ENCODE data around the gene PRR7. TPM values are rescaled to one million over a fixed set of nuclear protein-coding genes. Genes with fewer than 3 reads are reported as not detected.

PRR7 gene
- total RNA-seq, 2 experiments from 2014 or later: 7.4 to 8.2 TPM

- Mint-ChIP-seq H3K27ac (no peak within 1 kb of the TSS), H3K4me3 (peak within 1 kb of the TSS; percentile 84), H3K9me3 (no peaks in the 10 kb centered on the region), H3K27me3 (ENCODE audit: low read depth) (peaks cover 14% of the 10 kb centered on the region), H3K36me3 (ENCODE audit: low read depth) (no peaks in the 10 kb centered on the region), H3K4me1 (ENCODE audit: low read depth) (peaks cover 35% of the 10 kb centered on the region)
- CTCF ChIA-PET: interaction anchor here (0.5 to 7.0 kb wide), 8 partner anchors 11 to 563 kb away, joined by 3 to 72 read pairs (median 4); no protein-coding TSS in a partner anchor
- intact Hi-C loops (cut with micrococcal nuclease): loop anchor here (1.0 kb wide), 9 partner anchors 18 to 364 kb away; partner anchors contain the start of genes DBN1, FAM193B, GRK6 and NSD1
- DNase-seq: peak; percentile 96
Measured at GRCh38 chr5:177497292-177498012, 50.8 kb downstream of the PRR7 start, which contains the start of gene PDLIM7. Gene PDLIM7 (minus strand): TSS chr5:177497604. CDS start chr5:177496512, 1,092 bp downstream.

GRCh38 chr5:177498013-177498787, 51.6 kb downstream of the PRR7 start:
- Mint-ChIP-seq H3K27me3 (ENCODE audit: low read depth) (peaks cover 14% of the 10 kb centered on the region), H3K9me3 (no peaks in the 10 kb centered on the region), H3K27ac (no peak overlapping the region), H3K4me1 (ENCODE audit: low read depth) (peaks cover 35% of the 10 kb centered on the region), H3K36me3 (ENCODE audit: low read depth) (no peaks in the 10 kb centered on the region), H3K4me3 (peak overlapping the region; percentile 84)
- peak; percentile 53 for DNase-seq
- intact Hi-C loops (cut with micrococcal nuclease): no loop called here
- CTCF ChIA-PET: interaction anchor here (0.8 to 7.0 kb wide), 7 partner anchors 10 to 189 kb away, joined by 3 to 72 read pairs (median 6); no protein-coding TSS in a partner anchor

GRCh38 chr5:177499842-177500241, 53.2 kb downstream of the PRR7 start:
- H3K27ac Mint-ChIP-seq: no peak overlapping the region

GRCh38 chr5:177500685-177501522, 54.3 kb downstream of the PRR7 start:
- intact Hi-C loops (cut with micrococcal nuclease): loop anchor here (1.0 to 2.0 kb wide), 5 partner anchors 46 to 387 kb away; no protein-coding TSS in a partner anchor
- Mint-ChIP-seq H3K36me3 (ENCODE audit: low read depth) (no peaks in the 10 kb centered on the region), H3K4me1 (ENCODE audit: low read depth) (peaks cover 18% of the 10 kb centered on the region), H3K4me3 (no peak overlapping the region), H3K27me3 (ENCODE audit: low read depth) (peaks cover 14% of the 10 kb centered on the region), H3K9me3 (no peaks in the 10 kb centered on the region), H3K27ac (no peak overlapping the region)
- DNase-seq: peak; percentile 91
- CTCF ChIA-PET: interaction anchor here (0.6 to 7.0 kb wide), 33 partner anchors 10 to 694 kb away, joined by 3 to 72 read pairs (median 5); partner anchors contain the start of gene DDX41

More at GRCh38 chr5:177499842-177500241, 53.2 kb downstream of the PRR7 start:
- intact Hi-C loops (cut with micrococcal nuclease): loop anchor here (2.0 kb wide), 1 partner anchor 181 kb away; no protein-coding TSS in a partner anchor
- Mint-ChIP-seq H3K4me1 (ENCODE audit: low read depth) (peaks cover 20% of the 10 kb centered on the region), H3K36me3 (ENCODE audit: low read depth) (no peaks in the 10 kb centered on the region), H3K4me3 (no peak overlapping the region), H3K27me3 (ENCODE audit: low read depth) (peaks cover 14% of the 10 kb centered on the region), H3K9me3 (no peaks in the 10 kb centered on the region)
- CTCF ChIA-PET: interaction anchor here (0.7 to 7.0 kb wide), 8 partner anchors 22 to 190 kb away, joined by 3 to 72 read pairs (median 4); no protein-coding TSS in a partner anchor
- DNase-seq: no peak

GRCh38 chr5:177501874-177502678, 55.5 kb downstream of the PRR7 start:
- Mint-ChIP-seq H3K27me3 (ENCODE audit: low read depth) (peaks cover 14% of the 10 kb centered on the region), H3K27ac (no peak overlapping the region), H3K36me3 (ENCODE audit: low read depth) (no peaks in the 10 kb centered on the region), H3K4me3 (no peak overlapping the region), H3K9me3 (no peaks in the 10 kb centered on the region), H3K4me1 (ENCODE audit: low read depth) (peaks cover 14% of the 10 kb centered on the region)
- no peak for DNase-seq
- intact Hi-C loops (cut with micrococcal nuclease): loop anchor here (1.0 to 2.0 kb wide), 5 partner anchors 47 to 388 kb away; no protein-coding TSS in a partner anchor
- CTCF ChIA-PET: interaction anchor here (0.6 to 7.0 kb wide), 26 partner anchors 10 to 388 kb away, joined by 3 to 72 read pairs (median 6); partner anchors contain the start of gene DDX41

GRCh38 chr5:177502886-177503285, 56.3 kb downstream of the PRR7 start:
- peaks cover 12% of the 10 kb centered on the region for H3K4me1 Mint-ChIP-seq (ENCODE audit: low read depth)
- H3K36me3 Mint-ChIP-seq (ENCODE audit: low read depth): no peaks in the 10 kb centered on the region
- no peaks in the 10 kb centered on the region for H3K9me3 Mint-ChIP-seq
- no peak for DNase-seq
- H3K4me3 Mint-ChIP-seq: no peak overlapping the region
- CTCF ChIA-PET: interaction anchor here (1.3 to 7.0 kb wide), 7 partner anchors 18 to 194 kb away, joined by 5 to 72 read pairs (median 9); no protein-coding TSS in a partner anchor
- H3K27ac Mint-ChIP-seq: no peak overlapping the region
- intact Hi-C loops (cut with micrococcal nuclease): no loop called here
- H3K27me3 Mint-ChIP-seq (ENCODE audit: low read depth): peaks cover 12% of the 10 kb centered on the region

- DNase-seq: no peak
- Mint-ChIP-seq H3K4me3 (no peak overlapping the region), H3K27ac (no peak overlapping the region), H3K4me1 (ENCODE audit: low read depth) (peaks cover 8% of the 10 kb centered on the region), H3K27me3 (ENCODE audit: low read depth) (peaks cover 9% of the 10 kb centered on the region), H3K36me3 (ENCODE audit: low read depth) (no peaks in the 10 kb centered on the region), H3K9me3 (no peaks in the 10 kb centered on the region)
- intact Hi-C loops (cut with micrococcal nuclease): no loop called here
- CTCF ChIA-PET: interaction anchor here (0.7 to 7.0 kb wide), 3 partner anchors 99 to 195 kb away, joined by 3 to 72 read pairs (median 5); no protein-coding TSS in a partner anchor
Measured at GRCh38 chr5:177503351-177504085, 56.9 kb downstream of the PRR7 start.

GRCh38 chr5:177504086-177505056, 57.8 kb downstream of the PRR7 start:
- H3K4me1 Mint-ChIP-seq (ENCODE audit: low read depth): peaks cover 3% of the 10 kb centered on the region
- H3K36me3 Mint-ChIP-seq (ENCODE audit: low read depth): no peaks in the 10 kb centered on the region
- CTCF ChIA-PET: interaction anchor here (0.7 to 7.0 kb wide), 2 partner anchors 100 to 113 kb away, joined by 3 to 72 read pairs; no protein-coding TSS in a partner anchor
- H3K27me3 Mint-ChIP-seq (ENCODE audit: low read depth): peaks cover 6% of the 10 kb centered on the region
- intact Hi-C loops (cut with micrococcal nuclease): no loop called here
- no peak for DNase-seq
- no peaks in the 10 kb centered on the region for H3K9me3 Mint-ChIP-seq
- no peak overlapping the region for H3K4me3 Mint-ChIP-seq
- H3K27ac Mint-ChIP-seq: no peak overlapping the region

- DNase-seq: no peak
- H3K9me3 Mint-ChIP-seq: no peaks in the 10 kb centered on the region
- peaks cover 5% of the 10 kb centered on the region for H3K4me1 Mint-ChIP-seq (ENCODE audit: low read depth)
- no peak overlapping the region for H3K27ac Mint-ChIP-seq
- H3K36me3 Mint-ChIP-seq (ENCODE audit: low read depth): peaks cover 2% of the 10 kb centered on the region
- H3K27me3 Mint-ChIP-seq (ENCODE audit: low read depth): no peaks in the 10 kb centered on the region
- intact Hi-C loops (cut with micrococcal nuclease): no loop called here
- CTCF ChIA-PET: no interaction called here
- no peak overlapping the region for H3K4me3 Mint-ChIP-seq
Measured at GRCh38 chr5:177505075-177505474, 58.5 kb downstream of the PRR7 start.

Data from activated naive CD4-positive, alpha-beta T cell treated with anti-CD3 and anti-CD28 coated beads for 36 hours (primary cell).